WTC11 (cell line): ENCODE measurements around the gene SLC2A10.

Experiments
- ATF3 ChIP-seq: sonication (generic); formaldehyde crosslinking; conservative IDR thresholded peaks from 2 replicates; pipeline ENCODE4 v1.8.1; 2022; ENCODE audit warnings: mild to moderate bottlenecking, missing genetic modification reagents
- CBFB ChIP-seq: sonication (generic); formaldehyde crosslinking; IDR thresholded peaks from 2 replicates; pipeline ENCODE4 v1.8.1; 2022; ENCODE audit warnings: mild to moderate bottlenecking, low read depth, missing genetic modification reagents
- CREB1 ChIP-seq: sonication (generic); formaldehyde crosslinking; IDR thresholded peaks from 2 replicates; pipeline ENCODE4 v1.8.0; 2023; ENCODE audit warnings: mild to moderate bottlenecking, missing genetic modification reagents
- CTCF ChIP-seq: fragments of 200-600 bp; IDR thresholded peaks from 2 replicates; pipeline ENCODE4 v1.8.0; 2022; ENCODE audit warnings: antibody characterized with exemption
- FOXJ3 ChIP-seq: sonication (generic); formaldehyde crosslinking; IDR thresholded peaks from 2 replicates; pipeline ENCODE4 v1.9.0; 2021; ENCODE audit warnings: missing genetic modification reagents, mild to moderate bottlenecking, borderline replicate concordance
- HMGXB4 ChIP-seq: sonication (generic); formaldehyde crosslinking; IDR thresholded peaks from 2 replicates; pipeline ENCODE4 v1.8.1; 2023; ENCODE audit warnings: mild to moderate bottlenecking, moderate library complexity, missing genetic modification reagents
- JUN ChIP-seq: sonication (generic); formaldehyde crosslinking; IDR thresholded peaks from 2 replicates; pipeline ENCODE4 v1.8.0; 2023; ENCODE audit warnings: mild to moderate bottlenecking, missing genetic modification reagents
- MAX ChIP-seq: sonication (generic); formaldehyde crosslinking; IDR thresholded peaks from 2 replicates; pipeline ENCODE4 v1.8.0; 2022; ENCODE audit warnings: mild to moderate bottlenecking, missing genetic modification reagents
- TP53 ChIP-seq: sonication (generic); formaldehyde crosslinking; IDR thresholded peaks from 2 replicates; pipeline ENCODE4 v1.8.1; 2023; ENCODE audit warnings: mild to moderate bottlenecking, missing genetic modification reagents
- ZNF232 ChIP-seq: sonication (generic); formaldehyde crosslinking; IDR thresholded peaks from 2 replicates; pipeline ENCODE4 v1.8.0; 2022; ENCODE audit warnings: mild to moderate bottlenecking, missing genetic modification reagents

GRCh38 chr20:46702447-46703203 is 6.8 kb upstream of the SLC2A10 start:
- TF ChIP-seq JUN (CRISPR knock-in tag) (no peak), HMGXB4 (CRISPR knock-in tag) (no peak), CTCF (no peak), MAX (no peak), TP53 (CRISPR knock-in tag) (no peak), FOXJ3 (CRISPR knock-in tag) (no peak), CBFB (CRISPR knock-in tag) (no peak), CREB1 (no peak), ZNF232 (CRISPR knock-in tag) (no peak), ATF3 (no peak)
